ENCODE measurements around the gene TICRR.

TICRR gene

DNA sequence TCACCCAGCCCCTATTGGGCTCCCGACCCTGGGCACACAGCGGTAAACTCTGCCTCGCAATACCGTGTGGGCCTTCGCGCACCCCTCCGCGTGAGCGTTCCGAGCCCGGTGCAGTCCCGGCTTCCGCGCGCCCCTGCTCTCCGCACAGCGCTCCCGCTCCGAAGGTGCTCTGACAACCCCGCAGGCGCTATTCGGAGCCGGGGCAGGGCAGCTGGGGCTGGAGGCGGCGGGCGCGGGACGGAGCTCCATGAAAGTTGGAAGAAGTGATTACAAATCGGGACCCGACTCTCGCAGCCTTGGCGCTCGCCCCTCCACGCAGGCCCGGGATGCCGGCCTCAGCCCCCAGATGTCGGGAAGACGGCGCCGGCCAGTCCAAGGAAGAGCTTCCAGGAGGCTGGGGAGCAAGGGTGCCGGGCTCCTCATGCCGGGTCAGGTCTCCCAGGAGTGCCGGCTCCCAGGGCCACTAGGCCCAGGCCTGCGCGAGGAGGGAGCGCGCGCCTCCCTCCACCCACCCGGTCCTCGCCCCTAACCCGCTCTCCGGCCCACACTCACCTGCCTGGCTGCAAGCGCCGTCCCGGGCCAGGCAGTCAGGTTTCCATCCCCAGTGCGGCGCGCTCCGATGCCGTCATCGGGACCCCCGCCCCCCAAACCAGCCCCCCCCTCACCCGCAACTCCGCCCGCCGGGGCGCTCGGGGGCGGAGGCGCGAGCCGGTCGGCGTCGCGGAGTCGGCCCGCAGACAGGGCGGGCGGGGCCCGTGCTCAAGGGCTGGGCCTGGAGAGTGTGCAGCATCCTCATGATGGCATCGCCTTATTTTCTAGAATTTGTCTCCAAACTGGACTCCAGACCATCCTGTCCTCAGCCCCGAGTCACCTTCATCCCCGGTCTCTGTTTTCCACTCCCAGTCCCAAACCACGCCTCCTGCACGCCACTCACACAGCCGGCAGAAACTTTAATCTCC, 79.9 kb downstream of the TICRR start, which contains the start of gene KIF7:
KIF7 (minus strand) TSS at position 621 of the 959 bp plus-strand sequence. CDS start 2,537 bp downstream, outside the sequence.
- no peak for DNase-seq (ENCODE audit: low read depth in 3 of 3)

DNA sequence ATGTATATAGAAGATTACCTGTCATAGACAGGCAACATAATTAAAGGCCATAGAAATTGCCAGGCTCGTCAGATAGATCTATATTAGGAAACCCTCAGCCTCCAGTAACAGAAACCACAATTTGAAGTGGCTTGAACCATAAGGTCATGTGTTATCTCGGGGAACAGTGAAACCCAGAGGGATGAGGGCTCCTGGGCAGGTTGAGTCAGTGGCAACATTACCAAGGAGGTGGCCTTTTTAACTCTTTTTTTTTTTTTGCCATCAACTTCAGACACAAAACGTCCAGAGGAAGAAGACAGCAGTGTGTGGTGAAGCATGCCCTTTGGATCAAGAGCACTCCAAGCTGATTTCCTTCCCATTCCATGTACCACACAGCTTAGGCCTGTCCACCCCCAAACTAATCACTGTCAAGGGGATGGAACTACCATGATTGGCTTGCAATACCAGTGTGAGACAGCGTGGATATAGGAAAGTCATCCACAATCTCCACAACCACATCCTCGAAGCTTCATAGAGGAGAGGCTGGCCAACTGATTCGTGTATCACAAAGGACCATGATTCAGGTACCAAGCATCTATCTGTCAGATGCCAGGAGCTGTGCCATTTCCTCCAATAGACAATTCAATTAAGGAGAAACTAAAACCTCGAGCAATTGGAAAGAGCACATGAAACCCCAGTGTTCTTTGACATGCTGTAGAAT, 81.0 kb downstream of the TICRR start:
- DNase-seq (ENCODE audit: low read depth in 3 of 3) = no peak

DNA sequence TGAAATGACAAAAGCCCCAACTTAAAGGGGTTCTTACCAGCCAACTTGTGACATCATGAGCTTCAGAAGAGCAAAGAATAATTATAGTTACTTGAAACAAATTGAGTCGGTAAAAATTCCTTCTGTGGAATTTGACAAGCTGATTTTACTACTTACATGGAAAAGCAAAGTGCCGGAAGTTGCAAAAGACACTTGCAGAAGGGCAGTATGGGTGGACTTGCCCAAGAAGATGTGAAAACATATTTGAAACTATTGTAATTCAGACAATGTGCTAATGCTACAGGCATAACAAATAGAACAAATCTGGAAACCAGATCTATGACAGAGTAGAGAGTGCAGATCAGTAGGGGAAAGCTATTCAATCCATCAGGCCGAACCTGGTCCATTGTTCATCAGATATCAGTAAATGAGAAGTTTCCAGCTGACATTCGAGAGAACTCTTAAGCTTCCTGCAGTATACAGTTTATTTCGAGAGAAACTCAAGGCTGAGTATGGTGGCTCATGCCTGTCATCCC, 82.5 kb downstream of the TICRR start:
- no peak for DNase-seq (ENCODE audit: low read depth in 3 of 3)

DNA sequence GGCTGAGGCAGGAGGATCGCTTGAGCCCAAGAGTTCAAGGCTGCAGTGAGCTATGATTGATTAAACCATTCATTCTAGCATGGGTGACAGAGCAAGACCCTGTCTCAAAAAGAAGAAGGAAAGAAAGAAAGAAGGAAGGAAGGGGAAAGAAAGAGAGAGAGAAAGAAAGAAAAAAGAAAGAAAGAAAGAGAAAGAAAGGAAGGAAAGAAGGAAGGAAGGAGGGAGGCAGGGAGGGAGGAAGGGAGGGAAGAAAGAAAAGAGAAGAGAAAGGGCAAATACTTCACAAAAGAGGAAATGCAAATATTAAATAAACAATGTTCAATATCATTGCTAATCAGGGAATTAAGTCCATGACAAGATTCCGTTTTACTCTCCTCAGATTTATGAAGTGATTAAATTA, 84.0 kb downstream of the TICRR start:
- DNase-seq (ENCODE audit: low read depth in 3 of 3) = no peak

- DNase-seq (ENCODE audit: low read depth in 3 of 3) = no peak
Observed at GRCh38 chr15:89660556-89660955, 85.3 kb downstream of the TICRR start.

DNA sequence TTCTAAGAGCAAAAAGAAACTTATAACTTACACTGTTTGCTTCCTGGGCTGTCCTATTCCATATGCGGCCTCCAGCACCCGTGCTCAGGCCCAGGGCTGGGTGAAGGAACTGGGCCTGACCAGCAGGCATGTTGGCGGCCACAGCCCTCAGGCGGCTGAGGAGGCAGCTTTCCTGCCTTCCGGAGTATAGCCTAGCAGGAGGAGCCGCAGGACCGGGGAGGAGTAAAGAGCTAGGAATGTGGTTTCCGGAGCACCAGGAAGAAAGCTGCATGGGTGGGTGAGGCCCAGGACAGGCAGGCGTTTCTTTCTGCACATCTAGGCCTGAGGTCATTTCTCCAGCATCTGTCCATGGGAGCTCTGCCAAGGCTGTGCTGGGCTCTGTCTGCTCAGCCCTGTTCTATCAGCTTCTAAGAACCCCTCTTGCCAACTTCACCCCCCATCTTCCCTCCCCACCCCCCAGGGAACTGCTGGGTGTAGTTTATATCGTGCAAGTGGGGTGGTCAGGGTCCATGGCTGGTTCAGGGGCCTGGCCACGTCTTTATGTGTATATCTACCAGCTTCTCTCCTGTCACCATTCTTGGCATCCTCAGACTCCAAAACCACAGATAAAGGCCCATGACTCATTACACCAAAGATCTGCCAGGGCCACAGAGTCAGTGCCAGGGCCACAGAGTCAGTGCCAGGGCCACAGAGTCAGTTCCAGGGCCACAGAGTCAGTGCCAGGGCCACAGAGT, 87.8 kb downstream of the TICRR start:
- DNase-seq (ENCODE audit: low read depth in 3 of 3) = no peak

DNA sequence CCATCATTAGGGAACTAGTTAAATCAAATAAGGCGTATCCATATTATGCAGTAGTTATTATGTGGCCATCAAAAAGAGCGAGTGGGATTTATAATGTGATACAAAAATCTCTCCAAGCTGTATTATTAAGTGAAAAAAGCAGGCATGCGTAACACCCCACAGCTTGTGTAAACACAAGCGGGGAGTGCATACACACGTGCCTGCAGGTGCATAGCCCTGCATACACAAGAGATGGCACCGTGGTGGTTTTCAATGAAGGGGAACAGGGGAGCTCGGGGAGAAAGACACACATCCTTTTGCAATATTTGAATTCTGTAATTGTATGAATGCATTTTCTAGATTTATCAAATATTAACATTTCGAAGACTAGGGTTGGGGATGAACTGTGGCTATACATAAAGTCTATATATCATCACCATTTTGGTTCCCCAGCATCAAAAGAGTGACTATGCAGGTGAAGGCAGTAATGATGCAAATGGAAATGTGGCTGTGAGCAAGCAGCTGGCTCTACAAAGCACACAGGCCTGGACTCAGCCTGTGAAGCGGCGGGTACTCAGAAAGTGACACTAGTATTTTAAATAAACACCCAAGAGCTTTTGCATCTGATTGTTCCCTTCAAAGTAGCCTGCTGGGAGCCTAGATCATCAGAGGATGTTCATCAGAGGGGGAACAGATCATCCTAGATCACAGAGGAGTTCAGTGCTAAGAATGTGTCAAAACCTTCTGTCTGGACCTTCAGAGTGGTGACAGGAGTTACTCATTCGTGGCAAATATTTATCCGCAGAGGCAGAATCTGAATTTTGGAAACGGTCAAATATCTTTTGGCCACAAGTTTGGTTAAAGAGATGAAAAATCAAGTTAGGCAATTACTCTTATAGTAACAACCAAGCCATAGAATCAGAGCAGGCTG, 89.4 kb downstream of the TICRR start:
- DNase-seq (ENCODE audit: low read depth in 3 of 3) = no peak

- no peak for DNase-seq (ENCODE audit: low read depth in 3 of 3)
Observed at GRCh38 chr15:89665449-89666181, 90.3 kb downstream of the TICRR start.

GRCh38 chr15:89666184-89666857, 91.1 kb downstream of the TICRR start:
- DNase-seq (ENCODE audit: low read depth in 3 of 3) = no peak

DNA sequence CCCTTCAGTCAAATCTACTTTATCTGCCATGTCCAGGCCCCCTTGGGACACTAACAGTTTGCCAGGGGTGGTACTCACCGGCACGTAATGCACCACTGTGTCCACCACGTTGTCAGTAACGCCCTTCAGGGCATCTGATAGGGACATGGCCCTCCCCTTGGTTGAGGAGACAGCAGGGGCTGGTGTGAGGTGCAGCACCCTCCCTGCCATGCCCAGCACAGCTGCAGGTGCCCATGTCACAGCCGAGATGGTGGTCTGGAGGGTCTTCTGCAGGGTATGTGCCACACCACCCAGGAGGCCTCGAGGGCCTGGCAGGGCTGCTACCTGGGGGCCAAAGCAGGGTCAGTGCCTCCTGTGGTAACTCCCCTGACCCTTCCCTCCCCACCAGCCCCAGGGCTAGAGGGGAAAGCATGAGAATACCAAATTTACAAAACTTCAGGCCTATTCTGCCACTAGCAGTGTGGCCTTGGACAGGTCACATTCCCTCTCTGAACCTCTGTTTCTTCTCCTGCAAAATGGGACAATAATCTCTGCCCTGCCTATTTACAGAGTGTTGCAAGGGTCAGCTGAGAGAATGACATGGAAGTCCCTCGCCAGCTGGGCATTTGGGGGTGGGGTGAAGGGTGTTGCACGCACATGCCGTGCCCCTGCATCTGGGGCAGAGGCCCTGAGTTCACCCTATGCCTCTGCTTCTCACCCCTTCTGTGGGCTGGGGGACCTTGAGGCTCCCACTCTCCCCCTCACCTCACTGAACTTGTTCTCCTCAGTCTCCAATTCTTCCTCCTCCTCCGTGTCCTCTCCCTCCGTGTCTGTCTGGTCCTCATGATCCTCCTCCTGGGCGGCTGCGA, 91.8 kb downstream of the TICRR start:
- no peak for DNase-seq (ENCODE audit: low read depth in 3 of 3)

DNA sequence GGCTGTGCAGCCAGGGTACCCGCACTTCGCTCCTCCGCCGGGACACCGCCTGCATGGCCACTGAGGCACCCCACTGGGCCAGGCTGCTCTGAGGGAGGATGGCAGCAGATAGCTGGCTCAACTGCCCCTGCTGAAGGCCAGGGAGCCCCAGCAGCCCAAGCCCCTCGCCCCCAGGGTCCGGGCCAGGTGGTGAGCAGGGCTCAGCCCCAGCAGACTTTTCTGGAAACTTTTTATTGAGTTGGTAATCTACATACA, 92.4 kb downstream of the TICRR start:
- DNase-seq (ENCODE audit: low read depth in 3 of 3) = no peak

DNA sequence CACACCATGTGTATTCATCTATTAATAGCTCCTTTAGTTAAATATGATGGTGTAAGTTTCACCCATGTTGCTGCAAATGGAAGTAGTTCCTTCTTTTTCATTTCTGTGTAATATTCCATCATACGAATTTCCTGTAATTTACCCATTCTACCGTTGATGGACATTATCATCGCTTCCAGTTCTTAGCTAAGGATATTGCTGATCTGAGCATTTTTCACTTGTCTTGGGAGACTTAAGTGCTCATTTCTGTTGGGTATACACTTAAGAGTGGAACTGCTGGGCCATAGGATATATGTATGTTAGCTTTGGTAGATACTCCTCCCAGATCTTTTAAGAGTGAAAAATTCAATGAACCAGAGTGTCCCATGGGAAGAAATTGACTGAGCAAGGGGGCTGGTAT, 92.9 kb downstream of the TICRR start:
- no peak for DNase-seq (ENCODE audit: low read depth in 3 of 3)

DNA sequence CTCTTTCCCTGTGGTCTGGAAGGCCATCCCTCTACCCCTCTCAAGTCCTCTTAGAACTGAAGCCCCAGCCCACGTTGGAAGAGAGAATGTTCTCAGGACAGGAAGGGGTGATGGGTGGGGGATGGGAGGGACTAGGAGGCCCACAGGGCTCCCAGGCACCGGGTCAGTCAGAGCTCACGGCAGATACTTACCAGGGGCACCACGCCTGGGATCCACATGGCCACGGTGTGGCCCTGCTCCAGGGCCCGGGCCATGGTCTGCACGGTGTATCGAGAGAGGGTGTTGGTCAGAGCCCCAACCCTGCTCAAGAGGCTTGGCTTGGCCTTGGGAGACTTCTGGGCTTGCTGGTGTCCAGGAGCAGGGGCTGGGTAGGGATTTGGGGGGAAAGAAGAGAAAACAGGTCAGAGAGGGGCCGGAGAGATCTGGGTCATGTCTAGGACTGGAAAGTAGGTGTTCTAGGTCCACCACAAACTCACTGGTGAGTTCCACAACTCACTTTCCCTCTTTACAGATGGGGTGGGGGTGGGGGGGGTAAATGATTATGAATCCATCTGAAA, 94.1 kb downstream of the TICRR start:
- DNase-seq (ENCODE audit: low read depth in 3 of 3) = no peak

GRCh38 chr15:89669941-89670340, 94.7 kb downstream of the TICRR start:
- DNase-seq (ENCODE audit: low read depth in 3 of 3) = no peak

- DNase-seq (ENCODE audit: low read depth in 3 of 3) = no peak
Observed at GRCh38 chr15:89670971-89671560, 95.8 kb downstream of the TICRR start.

DNA sequence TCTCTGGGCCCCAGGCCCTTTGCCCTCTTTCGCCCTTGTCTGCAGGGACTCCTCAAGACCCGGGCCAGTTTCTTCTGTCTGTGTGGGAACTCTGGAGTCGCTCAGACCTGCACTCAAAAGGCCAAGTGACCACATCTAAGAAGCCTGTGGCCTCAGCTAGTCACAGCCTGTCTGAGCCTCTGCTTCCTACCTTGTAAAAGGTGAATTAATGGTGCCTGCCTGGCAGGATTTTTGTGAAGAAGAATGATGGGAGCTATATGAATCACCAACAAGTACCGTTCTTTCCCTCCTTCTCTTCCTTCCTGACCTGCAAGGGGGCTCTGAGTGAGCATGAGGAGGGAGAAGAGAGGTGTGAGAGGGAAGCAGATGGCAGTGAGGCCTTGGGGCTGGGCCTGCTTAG, 96.4 kb downstream of the TICRR start:
- DNase-seq (ENCODE audit: low read depth in 3 of 3) = no peak

- no peak for DNase-seq (ENCODE audit: low read depth in 3 of 3)
Observed at GRCh38 chr15:89672221-89673164, 97.2 kb downstream of the TICRR start.

Measured in stimulated activated CD4-positive, alpha-beta T cell treated with anti-CD3 and anti-CD28 coated beads, TNF-alpha, amount 100 ng/mL, for 4 hours (primary cell).